ENCODE measurements around the gene PWWP2B. TPM values are rescaled to one million over a fixed set of nuclear protein-coding genes. Genes with fewer than 3 reads are reported as not detected.
"Not testable (repeated sequence)": the region's sequence is repeated elsewhere in the genome, so short reads cannot be mapped to it uniquely, and the experiment has no call there.

The PWWP2B gene
- total RNA-seq, 1 donor from 2014 or later: 10.6 TPM

- peak; percentile 77 for DNase-seq
These were observed 14.6 kb upstream of the PWWP2B start for GRCh38 chr10:132382231-132382922.

DNA sequence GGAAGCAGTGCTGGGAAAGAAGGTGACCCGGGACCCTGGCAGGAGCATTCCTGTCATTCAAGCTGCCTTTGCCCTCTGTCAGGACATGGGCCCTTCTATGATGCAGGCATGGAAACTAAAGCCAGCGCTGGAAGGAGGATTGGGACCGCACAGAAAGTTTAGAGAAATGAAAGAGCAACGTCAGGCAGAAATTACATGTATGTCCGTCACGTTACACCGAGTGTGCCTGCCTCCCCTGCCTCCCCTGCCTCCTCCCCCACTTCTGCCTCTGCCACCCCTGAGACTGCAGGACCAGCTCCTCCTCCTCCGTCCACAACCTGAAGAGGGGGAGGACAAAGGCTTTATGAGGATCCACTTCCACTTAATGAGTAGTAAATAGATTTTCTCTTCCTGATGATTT lies 13.9 kb upstream of the PWWP2B start:
- no peak for DNase-seq

GRCh38 chr10:132383751-132384196 lies 13.2 kb upstream of the PWWP2B start:
- DNase-seq: no peak

GRCh38 chr10:132384618-132385388 lies 12.2 kb upstream of the PWWP2B start:
- no peak for DNase-seq

DNA sequence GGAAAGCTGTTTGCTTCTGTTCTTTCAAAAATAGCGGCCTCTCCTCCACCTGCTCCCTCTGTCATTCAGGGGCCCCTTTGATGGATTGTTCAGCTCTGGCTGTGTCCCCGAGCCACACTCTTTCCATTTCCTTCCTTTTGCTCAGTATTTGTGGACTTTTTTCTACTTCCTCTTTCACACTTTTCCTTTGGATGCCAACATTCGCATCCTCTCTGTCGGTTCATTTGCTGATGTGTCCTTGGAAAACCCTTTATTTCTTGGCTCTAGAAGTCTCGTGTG lies 11.7 kb upstream of the PWWP2B start:
- no peak for DNase-seq

GRCh38 chr10:132385721-132386418 lies 11.1 kb upstream of the PWWP2B start:
- no peak for DNase-seq

DNA sequence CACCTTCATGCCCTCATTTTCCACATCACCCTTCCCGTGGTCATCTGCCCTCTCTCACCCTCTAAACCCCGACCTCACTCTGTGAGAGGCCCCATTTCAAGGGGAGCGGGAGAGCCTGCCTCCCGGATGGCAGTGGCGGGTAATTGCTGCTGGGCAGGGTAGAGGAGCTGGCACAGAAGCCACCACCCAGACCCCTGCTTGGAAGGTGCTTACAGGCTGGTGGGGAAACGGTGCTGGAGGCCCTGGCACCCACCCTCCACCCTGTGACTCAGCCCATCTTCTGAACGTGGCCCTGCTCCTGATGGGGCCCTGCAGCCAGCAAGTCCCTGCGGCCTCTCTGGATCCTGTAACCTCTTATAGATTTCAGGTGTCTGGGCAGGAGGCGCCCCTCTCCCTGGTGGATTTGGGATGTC lies 10.6 kb upstream of the PWWP2B start:
- DNase-seq: no peak

- not testable (repeated sequence) for DNase-seq
These were observed 10.1 kb upstream of the PWWP2B start for GRCh38 chr10:132386896-132387295.

GRCh38 chr10:132387764-132388210 lies 9.2 kb upstream of the PWWP2B start:
- DNase-seq: peak; percentile 45

DNA sequence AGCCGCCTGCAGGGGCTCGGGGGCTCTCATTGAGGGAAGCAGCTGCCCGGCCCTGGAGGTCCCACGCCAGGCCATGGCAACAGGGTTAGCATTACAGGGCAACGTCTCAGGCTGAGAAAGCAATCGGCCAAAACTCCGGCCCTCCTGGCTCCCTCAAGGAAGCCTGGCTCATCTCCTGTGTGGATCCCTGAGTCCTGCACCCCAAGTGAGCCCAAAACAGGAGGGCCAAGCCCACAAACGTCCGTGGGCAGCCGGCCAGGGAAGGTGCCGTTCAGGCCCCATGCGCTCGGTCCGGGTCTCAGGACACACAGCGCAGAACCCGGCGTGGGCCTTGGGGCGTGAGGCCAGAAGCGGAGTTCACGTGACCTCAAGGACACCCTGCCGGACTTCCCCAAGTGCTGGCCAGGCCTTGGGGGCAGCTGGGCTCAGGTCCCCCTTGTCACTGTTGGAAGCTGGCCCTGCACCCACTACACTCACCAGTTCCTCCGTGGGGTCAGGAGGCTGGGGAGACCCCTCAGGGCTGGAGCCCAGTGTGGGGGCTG lies 8.0 kb upstream of the PWWP2B start:
- DNase-seq: no peak

- DNase-seq: no peak
These were observed 7.4 kb upstream of the PWWP2B start for GRCh38 chr10:132389433-132390169.

- DNase-seq: no peak
These were observed 6.7 kb upstream of the PWWP2B start for GRCh38 chr10:132390170-132390920.

- no peak for DNase-seq
These were observed 5.9 kb upstream of the PWWP2B start for GRCh38 chr10:132390921-132391675.

DNA sequence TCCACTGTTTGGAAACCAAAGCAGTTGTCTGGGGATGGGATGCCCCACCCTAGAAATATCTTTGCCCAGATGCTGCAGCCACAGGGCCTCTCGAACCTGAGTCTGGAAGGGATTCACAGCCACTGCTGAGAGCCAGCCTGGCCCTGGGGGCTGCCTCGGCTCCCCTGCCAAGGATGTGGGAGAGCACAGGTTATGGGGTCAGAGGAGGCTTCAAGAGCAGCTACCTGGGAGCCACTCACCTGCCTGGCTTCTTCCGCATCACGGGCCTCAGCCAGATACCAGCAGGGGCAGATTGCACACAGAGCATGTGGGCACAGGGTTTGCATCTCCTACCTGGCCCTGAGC lies 5.4 kb upstream of the PWWP2B start:
- no peak for DNase-seq

- no peak for DNase-seq
These were observed 4.7 kb upstream of the PWWP2B start for GRCh38 chr10:132392184-132392800.

DNA sequence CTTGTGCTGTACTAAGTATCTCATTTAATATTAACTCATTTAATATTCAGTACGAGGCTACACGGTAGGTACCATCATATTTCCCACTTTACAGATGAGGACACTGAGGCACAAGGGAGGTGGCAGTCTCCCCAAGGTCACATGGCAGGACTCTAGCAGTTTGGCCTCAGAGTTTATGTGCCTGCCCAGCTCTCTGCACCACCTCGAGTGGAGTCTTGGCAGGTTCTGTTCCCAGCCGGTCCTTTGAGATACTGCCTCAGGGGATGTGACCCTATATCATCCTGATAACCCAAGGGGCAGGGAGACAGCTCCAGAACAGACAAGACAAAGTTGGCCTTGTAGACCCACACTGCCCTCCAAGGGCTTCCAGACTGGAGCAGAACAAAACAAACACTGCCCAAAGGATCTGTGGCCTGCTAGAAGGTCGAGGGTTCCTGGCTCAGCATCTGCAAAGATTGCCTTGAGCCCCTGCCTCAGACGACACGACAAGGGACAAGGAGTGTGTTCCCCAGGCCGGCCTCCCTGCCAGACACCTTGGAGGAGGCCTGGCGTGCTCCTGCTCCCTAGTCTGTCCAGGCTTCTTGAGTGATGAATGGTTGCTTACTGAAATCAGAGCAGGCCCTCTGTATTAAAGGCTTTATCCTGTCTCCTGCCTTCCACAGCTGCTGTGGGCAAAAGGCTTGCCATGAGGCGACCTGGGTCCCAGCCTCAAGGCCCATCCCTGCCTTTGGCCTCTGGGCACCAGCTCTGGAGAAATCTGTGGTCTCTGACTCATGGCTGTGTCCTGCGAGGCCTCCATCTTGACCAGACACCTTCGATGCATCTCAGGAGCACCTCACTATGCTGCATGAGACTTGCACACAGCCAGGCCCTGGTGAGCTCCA lies 3.9 kb upstream of the PWWP2B start:
- DNase-seq: no peak

- DNase-seq: no peak
These were observed 3.3 kb upstream of the PWWP2B start for GRCh38 chr10:132393695-132394181.

DNA sequence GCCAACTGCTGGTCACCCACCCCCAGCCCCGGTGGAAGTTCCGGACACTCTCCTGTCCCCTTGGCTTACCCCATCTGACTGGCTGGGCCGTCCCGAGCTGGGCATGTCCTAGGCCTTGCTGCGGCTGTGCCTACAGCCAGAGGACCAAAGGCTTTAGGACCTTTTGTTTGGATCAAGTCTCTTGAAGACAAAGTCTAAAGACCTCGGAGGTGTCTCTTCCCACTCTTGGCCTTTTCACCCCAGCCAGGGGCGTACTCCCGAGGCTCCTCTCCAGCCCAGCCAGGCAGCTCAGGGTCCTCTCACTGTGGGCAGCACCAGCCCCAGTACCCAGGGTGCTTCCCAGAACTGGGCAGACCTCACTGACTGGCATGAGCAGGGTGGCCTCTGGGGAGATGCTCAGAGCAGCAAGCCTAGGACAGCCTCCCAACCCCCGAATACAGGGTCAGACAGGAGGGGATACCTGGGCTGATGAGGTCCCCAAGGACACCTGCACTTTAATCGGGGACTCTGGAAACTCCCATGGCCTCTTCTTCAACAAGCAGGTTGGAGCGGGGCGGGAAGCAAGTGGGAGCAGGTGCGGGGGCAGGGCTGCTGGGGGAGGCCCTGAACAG lies 2.7 kb upstream of the PWWP2B start:
- no peak for DNase-seq

All from skin of body (tissue), 2 donors.